Daoy (cell line): ENCODE data around the gene SNX13. TPM values are rescaled to one million over a fixed set of nuclear protein-coding genes. Genes with fewer than 3 reads are reported as not detected.
"Not testable (repeated sequence)": the region's sequence is repeated elsewhere in the genome, so short reads cannot be mapped to it uniquely, and the experiment has no call there.

Experiments
- DNase-seq: peaks from one replicate; pipeline ENCODE4 v3.0.0-alpha.2; 2015; ENCODE audit warnings: low read depth
- total RNA-seq: library from RNA; depleted of rRNA; stranded (reverse); fragments of >200 nt; shearing (Covaris generic); gene quantifications from 2 replicates; pipeline ENCODE4 v1.2.3, GENCODE V29; 2014

Gene SNX13
- total RNA-seq, 1 experiment from 2014 or later: 49.7 TPM

- DNase-seq: no peak
Observed at GRCh38 chr7:17913250-17913649, 27.0 kb downstream of the SNX13 start.

- no peak for DNase-seq
Observed at GRCh38 chr7:17912536-17913235, 27.6 kb downstream of the SNX13 start.

- DNase-seq: no peak
Observed at GRCh38 chr7:17912050-17912449, 28.2 kb downstream of the SNX13 start.

- DNase-seq: no peak
Observed at GRCh38 chr7:17910377-17910776, 29.9 kb downstream of the SNX13 start.

- DNase-seq: not testable (repeated sequence)
Observed at GRCh38 chr7:17909310-17909709, 31.0 kb downstream of the SNX13 start.

- DNase-seq: no peak
Observed at GRCh38 chr7:17907014-17907413, 33.3 kb downstream of the SNX13 start.

- no peak for DNase-seq
Observed at GRCh38 chr7:17903337-17903736, 37.0 kb downstream of the SNX13 start.

- DNase-seq: no peak
Observed at GRCh38 chr7:17902599-17902998, 37.7 kb downstream of the SNX13 start.

GRCh38 chr7:17900464-17900863 lies 39.8 kb downstream of the SNX13 start:
- no peak for DNase-seq

- no peak for DNase-seq
Observed at GRCh38 chr7:17898111-17898510, 42.2 kb downstream of the SNX13 start.

GRCh38 chr7:17887286-17887685 lies 53.0 kb downstream of the SNX13 start:
- DNase-seq: no peak

- no peak for DNase-seq
Observed at GRCh38 chr7:17882685-17883084, 57.6 kb downstream of the SNX13 start.

GRCh38 chr7:17879075-17879661 lies 61.1 kb downstream of the SNX13 start:
- no peak for DNase-seq

- DNase-seq: no peak
Observed at GRCh38 chr7:17878627-17879026, 61.7 kb downstream of the SNX13 start.

GRCh38 chr7:17871815-17872533 lies 68.3 kb downstream of the SNX13 start:
- no peak for DNase-seq

- no peak for DNase-seq
Observed at GRCh38 chr7:17870406-17870805, 69.9 kb downstream of the SNX13 start.

- DNase-seq: no peak
Observed at GRCh38 chr7:17863809-17864143, 76.5 kb downstream of the SNX13 start.

- DNase-seq: no peak
Observed at GRCh38 chr7:17863095-17863808, 77.0 kb downstream of the SNX13 start.

- DNase-seq: no peak
Observed at GRCh38 chr7:17856251-17856650, 84.0 kb downstream of the SNX13 start.

- no peak for DNase-seq
Observed at GRCh38 chr7:17855202-17855601, 85.1 kb downstream of the SNX13 start.

- DNase-seq: no peak
Observed at GRCh38 chr7:17854261-17855047, 85.8 kb downstream of the SNX13 start.

- DNase-seq: no peak
Observed at GRCh38 chr7:17852361-17852760, 87.9 kb downstream of the SNX13 start.
